Measurements from ENCODE around the gene C1QL4.

DNA sequence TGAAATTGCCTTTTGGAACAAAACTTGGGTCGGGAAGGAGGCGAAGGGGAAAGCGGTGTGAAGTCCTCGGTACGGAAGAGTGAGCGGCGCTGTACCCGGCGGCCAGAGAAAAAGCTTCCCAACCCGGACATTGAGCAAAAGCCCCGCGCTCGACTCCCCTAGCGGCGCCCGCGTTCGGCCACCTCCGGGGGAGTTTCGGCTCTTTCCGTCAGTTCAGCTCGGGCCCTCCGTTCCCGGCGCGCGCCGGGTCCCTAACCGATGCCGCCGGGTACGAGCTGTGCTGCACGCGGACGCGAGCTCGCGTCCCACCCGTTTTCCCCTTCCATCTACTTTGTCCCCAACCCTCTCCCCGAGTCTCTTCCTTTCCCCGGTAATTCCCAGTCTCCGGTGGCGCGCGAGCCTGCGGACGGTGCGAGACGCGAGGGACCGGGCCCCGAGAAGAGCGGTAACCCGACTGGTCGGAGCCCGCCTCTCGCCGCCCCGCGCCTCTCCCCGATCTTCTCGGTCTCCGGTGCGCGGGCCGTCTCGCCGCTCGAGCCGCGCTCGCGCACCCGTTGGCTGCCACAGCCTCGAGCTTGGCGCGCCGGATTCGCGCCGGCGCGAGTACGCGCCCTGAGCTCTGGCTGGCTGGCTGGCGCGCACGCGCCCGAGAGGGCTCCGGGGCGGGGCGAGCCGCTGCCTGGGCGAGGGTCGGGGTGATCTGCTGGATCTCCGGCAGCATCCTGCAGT is 29.8 kb upstream of the C1QL4 start:
- TF ChIP-seq, protein P1, sequence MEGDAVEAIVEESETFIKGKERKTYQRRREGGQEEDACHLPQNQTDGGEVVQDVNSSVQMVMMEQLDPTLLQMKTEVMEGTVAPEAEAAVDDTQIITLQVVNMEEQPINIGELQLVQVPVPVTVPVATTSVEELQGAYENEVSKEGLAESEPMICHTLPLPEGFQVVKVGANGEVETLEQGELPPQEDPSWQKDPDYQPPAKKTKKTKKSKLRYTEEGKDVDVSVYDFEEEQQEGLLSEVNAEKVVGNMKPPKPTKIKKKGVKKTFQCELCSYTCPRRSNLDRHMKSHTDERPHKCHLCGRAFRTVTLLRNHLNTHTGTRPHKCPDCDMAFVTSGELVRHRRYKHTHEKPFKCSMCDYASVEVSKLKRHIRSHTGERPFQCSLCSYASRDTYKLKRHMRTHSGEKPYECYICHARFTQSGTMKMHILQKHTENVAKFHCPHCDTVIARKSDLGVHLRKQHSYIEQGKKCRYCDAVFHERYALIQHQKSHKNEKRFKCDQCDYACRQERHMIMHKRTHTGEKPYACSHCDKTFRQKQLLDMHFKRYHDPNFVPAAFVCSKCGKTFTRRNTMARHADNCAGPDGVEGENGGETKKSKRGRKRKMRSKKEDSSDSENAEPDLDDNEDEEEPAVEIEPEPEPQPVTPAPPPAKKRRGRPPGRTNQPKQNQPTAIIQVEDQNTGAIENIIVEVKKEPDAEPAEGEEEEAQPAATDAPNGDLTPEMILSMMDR (conservative IDR thresholded peaks at IDR 0.05; ENCODE audit: low read depth, low read length): peak; percentile 36; the same call in 1 of the 2 replicates
- TF ChIP-seq EZH2 (IDR thresholded peaks at IDR 0.05; ENCODE audit: borderline replicate concordance, low read depth, low read length, poor library complexity, severe bottlenecking): no peak

Data from A673 (cell line).